ENCODE measurements around the gene TCEAL4.

DNA sequence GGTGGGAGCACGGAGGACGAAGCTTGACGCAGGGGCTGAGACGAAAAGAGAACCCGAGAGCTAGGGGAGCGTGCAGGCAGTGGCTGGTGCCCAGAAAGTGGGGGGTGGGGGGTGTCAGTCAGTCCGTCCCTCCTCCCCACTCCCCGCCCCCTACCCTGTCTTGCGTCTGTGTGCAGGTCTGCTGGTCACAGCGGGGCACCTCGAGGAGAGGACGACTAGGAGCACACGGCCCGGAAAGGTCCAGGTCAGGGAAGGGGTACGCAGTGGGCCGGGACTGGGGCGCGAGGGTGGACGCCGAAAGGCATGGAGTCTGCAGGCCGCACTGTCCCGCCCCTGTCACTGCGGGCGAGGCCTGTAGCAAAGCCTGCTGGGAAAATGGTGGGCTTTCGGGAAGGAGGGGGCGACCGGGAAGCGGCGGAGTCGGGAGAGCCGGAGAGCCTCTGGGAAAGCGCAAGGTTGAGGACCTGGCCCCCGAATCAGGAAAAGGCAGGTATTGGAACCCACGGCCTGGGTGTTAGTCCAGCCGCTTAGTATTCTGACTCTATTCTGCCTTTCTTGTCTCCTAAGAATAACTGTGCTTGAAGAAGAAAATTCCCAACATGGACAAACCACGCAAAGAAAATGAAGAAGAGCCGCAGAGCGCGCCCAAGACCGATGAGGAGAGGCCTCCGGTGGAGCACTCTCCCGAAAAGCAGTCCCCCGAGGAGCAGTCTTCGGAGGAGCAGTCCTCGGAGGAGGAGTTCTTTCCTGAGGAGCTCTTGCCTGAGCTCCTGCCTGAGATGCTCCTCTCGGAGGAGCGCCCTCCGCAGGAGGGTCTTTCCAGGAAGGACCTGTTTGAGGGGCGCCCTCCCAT, 44.2 kb downstream of the TCEAL4 start:
- TF ChIP-seq, protein P1, sequence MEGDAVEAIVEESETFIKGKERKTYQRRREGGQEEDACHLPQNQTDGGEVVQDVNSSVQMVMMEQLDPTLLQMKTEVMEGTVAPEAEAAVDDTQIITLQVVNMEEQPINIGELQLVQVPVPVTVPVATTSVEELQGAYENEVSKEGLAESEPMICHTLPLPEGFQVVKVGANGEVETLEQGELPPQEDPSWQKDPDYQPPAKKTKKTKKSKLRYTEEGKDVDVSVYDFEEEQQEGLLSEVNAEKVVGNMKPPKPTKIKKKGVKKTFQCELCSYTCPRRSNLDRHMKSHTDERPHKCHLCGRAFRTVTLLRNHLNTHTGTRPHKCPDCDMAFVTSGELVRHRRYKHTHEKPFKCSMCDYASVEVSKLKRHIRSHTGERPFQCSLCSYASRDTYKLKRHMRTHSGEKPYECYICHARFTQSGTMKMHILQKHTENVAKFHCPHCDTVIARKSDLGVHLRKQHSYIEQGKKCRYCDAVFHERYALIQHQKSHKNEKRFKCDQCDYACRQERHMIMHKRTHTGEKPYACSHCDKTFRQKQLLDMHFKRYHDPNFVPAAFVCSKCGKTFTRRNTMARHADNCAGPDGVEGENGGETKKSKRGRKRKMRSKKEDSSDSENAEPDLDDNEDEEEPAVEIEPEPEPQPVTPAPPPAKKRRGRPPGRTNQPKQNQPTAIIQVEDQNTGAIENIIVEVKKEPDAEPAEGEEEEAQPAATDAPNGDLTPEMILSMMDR (IDR thresholded peaks at IDR 0.05), result no peak
- TF ChIP-seq POLR2A (IDR thresholded peaks at IDR 0.05), result peak in 1 of 2 donors; percentile 14
